Right ventricle myocardium inferior (tissue), 1 donor: Measurements from ENCODE around the gene LOX. TPM values are rescaled to one million over a fixed set of nuclear protein-coding genes. Genes with fewer than 3 reads are reported as not detected.

Experiments
- total RNA-seq: library from RNA; stranded (reverse); fragmentation: NEBNext Ultra II Directional; extraction: Animal tissue kit (Norgen Biotek cat#: 25700); gene quantifications from one replicate; pipeline ENCODE4 v1.2.1, GENCODE V29; 2021
- donor health status: DM: no; HTN: yes; CAD: no; lungs with severe emphysema.

The LOX gene
- total RNA-seq, 1 donor from 2014 or later: 5.0 TPM

Other genes with a start within 250 kb of the LOX start
- gene FTMT, start 226.4 kb downstream of the LOX start, total RNA-seq: not detected
- gene SRFBP1, start 116.3 kb downstream of the LOX start, total RNA-seq: 7.6 TPM
- gene ZNF474, start 51.3 kb upstream of the LOX start, total RNA-seq: not detected
- gene SNCAIP, start 234.0 kb upstream of the LOX start, total RNA-seq: 1.7 TPM